GM23248 (cell line): Measurements from ENCODE around the gene RBBP5. TPM values are rescaled to one million over a fixed set of nuclear protein-coding genes. Genes with fewer than 3 reads are reported as not detected.

Source experiments
- DNase-seq: peaks from one replicate; pipeline ENCODE4 v3.0.0-alpha.2; 2015
- H2AFZ ChIP-seq: fragments of 200-600 bp; sonication (generic); 2 replicates; pipeline ENCODE4 v1.6.1; 2016; ENCODE audit warnings: antibody characterized with exemption
- H3F3A ChIP-seq: fragments of 200-600 bp; sonication (generic); 2 replicates; pipeline ENCODE4 v1.6.1; 2016; ENCODE audit warnings: mild to moderate bottlenecking, antibody characterized with exemption, mixed run types; ENCODE audit not compliant: insufficient read depth
- H3K27ac ChIP-seq: fragments of 200-600 bp; sonication (generic); 2 replicates; pipeline ENCODE4 v1.5.1; 2016; ENCODE audit warnings: mild to moderate bottlenecking
- H3K27me3 ChIP-seq: fragments of 200-600 bp; sonication (generic); replicated peaks from 2 replicates; pipeline ENCODE4 v1.6.1; 2016; ENCODE audit warnings: mild to moderate bottlenecking; ENCODE audit not compliant: insufficient read depth
- H3K36me3 ChIP-seq: fragments of 200-600 bp; sonication (generic); 2 replicates; pipeline ENCODE4 v1.6.1; 2016; ENCODE audit warnings: low read depth, mild to moderate bottlenecking
- H3K4me1 ChIP-seq: fragments of 200-600 bp; sonication (generic); 2 replicates; pipeline ENCODE4 v1.6.1; 2016; ENCODE audit warnings: mild to moderate bottlenecking; ENCODE audit not compliant: insufficient read depth
- H3K4me2 ChIP-seq: fragments of 200-600 bp; sonication (generic); one replicate; pipeline ENCODE4 v1.6.1; 2016; ENCODE audit warnings: mild to moderate bottlenecking; ENCODE audit not compliant: unreplicated experiment
- H3K4me3 ChIP-seq: fragments of 200-600 bp; sonication (generic); 2 replicates; pipeline ENCODE4 v1.5.1; 2016; ENCODE audit warnings: mild to moderate bottlenecking
- H3K79me2 ChIP-seq: fragments of 200-600 bp; sonication (generic); 2 replicates; pipeline ENCODE4 v1.6.1; 2016; ENCODE audit warnings: mild to moderate bottlenecking; ENCODE audit not compliant: insufficient read depth
- H3K9ac ChIP-seq: fragments of 200-600 bp; sonication (generic); 2 replicates; pipeline ENCODE4 v1.6.1; 2016; ENCODE audit warnings: mild to moderate bottlenecking
- H3K9me2 ChIP-seq: fragments of 200-600 bp; sonication (generic); 2 replicates; pipeline ENCODE4 v1.6.1; 2016; ENCODE audit warnings: mixed run types, mild to moderate bottlenecking, moderate library complexity; ENCODE audit not compliant: insufficient read depth
- H3K9me3 ChIP-seq: fragments of 200-600 bp; sonication (generic); one replicate; pipeline ENCODE4 v1.6.1; 2017; ENCODE audit warnings: low read depth
- H4K20me1 ChIP-seq: fragments of 200-600 bp; sonication (generic); 2 replicates; pipeline ENCODE4 v1.6.0; 2016; ENCODE audit not compliant: insufficient read depth
- EZH2 ChIP-seq: fragments of 200-600 bp; sonication (generic); IDR thresholded peaks from 2 replicates; pipeline ENCODE4 v1.6.1; 2018; ENCODE audit warnings: antibody characterized with exemption, mild to moderate bottlenecking; ENCODE audit not compliant: insufficient read depth, poor library complexity, severe bottlenecking
- EZH2phosphoT487 ChIP-seq: fragments of 200-600 bp; sonication (generic); IDR thresholded peaks from 2 replicates; pipeline ENCODE4 v1.6.1; 2018; ENCODE audit warnings: antibody characterized with exemption, moderate library complexity, mild to moderate bottlenecking, low read depth; ENCODE audit not compliant: insufficient read depth
- WGBS, 2 experiments: methylation state at CpG; one replicate each; pipeline ENCODE4 v1.1.6; 2015 to 2017; ENCODE audit warnings: low lambda C conversion rate in 2 of 2, low coverage in 1 of 2; ENCODE audit errors: missing lambda C conversion rate in 2 of 2; 5-methylcytosine and 5-hydroxymethylcytosine counted together
- in situ Hi-C: fragments of 300-500 bp; cut with MboI; formaldehyde crosslinking; loops from 2 replicates; pipeline ENCODE4 v1.15.0; 2020
- polyA plus RNA-seq: library from polyadenylated mRNA; unstranded; fragments of >200 nt; fragmentation: Nextera tagmentation; extraction: Ambion mirVana; gene quantifications from 2 replicates; pipeline ENCODE4 v1.2.1, GENCODE V29; 2016
- total RNA-seq: library from RNA; depleted of rRNA; stranded (reverse); fragments of >200 nt; shearing (Covaris generic); gene quantifications from 2 replicates; pipeline ENCODE4 v1.2.3, GENCODE V29; 2014

RBBP5 gene
- total and polyA plus RNA-seq, 2 experiments from 2014 or later = 13.6 to 14.3 TPM

- no peak for TF ChIP-seq EZH2
- TF ChIP-seq EZH2phosphoT487 = no peak
- in situ Hi-C loops = no loop called here
- no peaks in the 10 kb centered on the region for H3K9me2 ChIP-seq
These were observed 49.5 kb downstream of the RBBP5 start for GRCh38 chr1:205072286-205072685.

GRCh38 chr1:205071801-205072200, 50.0 kb downstream of the RBBP5 start:
- in situ Hi-C loops = no loop called here

More at GRCh38 chr1:205072286-205072685, 49.5 kb downstream of the RBBP5 start:
- H2AFZ ChIP-seq = no peak overlapping the region
- no peaks in the 10 kb centered on the region for H3K79me2 ChIP-seq
- H3F3A ChIP-seq = no peaks in the 10 kb centered on the region
- no peak overlapping the region for H3K9ac ChIP-seq
- H3K36me3 ChIP-seq = no peaks in the 10 kb centered on the region
- no peak for DNase-seq
- no peak overlapping the region for H3K4me3 ChIP-seq
- no peak overlapping the region for H3K27ac ChIP-seq
- peaks cover 5% of the 10 kb centered on the region; the same call in 1 of the 2 replicates for H3K4me1 ChIP-seq
- H3K27me3 ChIP-seq = no peaks in the 10 kb centered on the region
- H3K9me3 ChIP-seq = no peaks in the 10 kb centered on the region
- H4K20me1 ChIP-seq = no peaks in the 10 kb centered on the region
- 72 to 78% methylated on average over 9 of the region's 9 CpGs for WGBS, 2 experiments
- no peak overlapping the region for H3K4me2 ChIP-seq

GRCh38 chr1:205071028-205071409, 50.8 kb downstream of the RBBP5 start:
- Histone ChIP-seq H3K27me3 (no peaks in the 10 kb centered on the region), H3K4me2 (no peak overlapping the region), H3K27ac (no peak overlapping the region), H3K36me3 (no peaks in the 10 kb centered on the region), H3F3A (no peaks in the 10 kb centered on the region), H3K4me1 (peaks cover 5% of the 10 kb centered on the region; the same call in 1 of the 2 replicates), H3K9me2 (no peaks in the 10 kb centered on the region), H3K4me3 (no peak overlapping the region), H4K20me1 (no peaks in the 10 kb centered on the region), H3K79me2 (no peaks in the 10 kb centered on the region), H2AFZ (no peak overlapping the region), H3K9ac (no peak overlapping the region), H3K9me3 (no peaks in the 10 kb centered on the region)
- DNase-seq = no peak
- in situ Hi-C loops = no loop called here
- TF ChIP-seq EZH2phosphoT487 = no peak
- no peak for TF ChIP-seq EZH2
- 69 to 75% methylated on average over 2 of the region's 2 CpGs for WGBS, 2 experiments

More at GRCh38 chr1:205071801-205072200, 50.0 kb downstream of the RBBP5 start:
- Histone ChIP-seq H3K9me3 (no peaks in the 10 kb centered on the region), H3F3A (no peaks in the 10 kb centered on the region), H3K36me3 (no peaks in the 10 kb centered on the region), H3K4me3 (no peak overlapping the region), H3K79me2 (no peaks in the 10 kb centered on the region), H3K4me2 (no peak overlapping the region), H3K4me1 (peaks cover 5% of the 10 kb centered on the region; the same call in 1 of the 2 replicates), H3K27ac (no peak overlapping the region), H3K27me3 (no peaks in the 10 kb centered on the region), H3K9me2 (no peaks in the 10 kb centered on the region), H4K20me1 (no peaks in the 10 kb centered on the region), H2AFZ (no peak overlapping the region), H3K9ac (no peak overlapping the region)
- 88% methylated on average over 12 of the region's 12 CpGs for WGBS, 2 experiments
- TF ChIP-seq EZH2phosphoT487 (no peak), EZH2 (no peak)
- no peak for DNase-seq

- DNase-seq = no peak
- no peaks in the 10 kb centered on the region for H3F3A ChIP-seq
- H3K9me3 ChIP-seq = no peaks in the 10 kb centered on the region
- H3K9me2 ChIP-seq = no peaks in the 10 kb centered on the region
- peaks cover 5% of the 10 kb centered on the region; the same call in 1 of the 2 replicates for H3K4me1 ChIP-seq
- TF ChIP-seq EZH2 (no peak), EZH2phosphoT487 (no peak)
- H3K36me3 ChIP-seq = no peaks in the 10 kb centered on the region
- in situ Hi-C loops = no loop called here
- no peaks in the 10 kb centered on the region for H3K79me2 ChIP-seq
- WGBS, 2 experiments = 86 to 90% methylated on average over 39 to 41 of the region's 42 CpGs
- H3K27ac ChIP-seq = no peak overlapping the region
- no peak overlapping the region for H3K4me3 ChIP-seq
- H3K9ac ChIP-seq = no peak overlapping the region
- H3K4me2 ChIP-seq = no peak overlapping the region
- no peaks in the 10 kb centered on the region for H4K20me1 ChIP-seq
- no peaks in the 10 kb centered on the region for H3K27me3 ChIP-seq
- H2AFZ ChIP-seq = no peak overlapping the region
These were observed 52.2 kb downstream of the RBBP5 start for GRCh38 chr1:205069371-205070125.
